GM10847 (cell line): ENCODE measurements around the gene SLC37A1.

ENCODE experiments used
- POLR2A ChIP-seq: IDR thresholded peaks from 2 replicates; pipeline ENCODE4 v1.6.1; 2011; ENCODE audit not compliant: insufficient read length; ENCODE audit errors: extremely low read depth

SLC37A1 gene

DNA sequence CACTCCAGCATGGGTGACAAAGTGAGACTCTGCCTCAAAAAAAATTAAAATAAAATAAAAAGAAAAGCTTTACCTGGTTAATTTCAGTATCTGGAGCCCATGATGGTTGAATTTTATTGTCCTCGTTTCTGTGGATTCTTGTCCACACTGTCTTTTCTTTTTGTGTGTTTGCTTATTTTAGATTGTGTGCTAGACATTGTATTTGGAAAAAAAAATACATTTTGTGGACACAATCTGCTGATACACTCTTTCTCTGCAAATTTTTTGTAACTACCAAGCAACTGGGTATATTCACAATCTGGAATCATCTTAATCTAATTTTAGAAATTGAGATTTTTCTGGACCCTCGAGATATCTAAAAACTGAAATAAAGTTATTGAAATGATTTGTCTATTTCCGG, 98.2 kb downstream of the SLC37A1 start:
- no peak for TF ChIP-seq POLR2A

DNA sequence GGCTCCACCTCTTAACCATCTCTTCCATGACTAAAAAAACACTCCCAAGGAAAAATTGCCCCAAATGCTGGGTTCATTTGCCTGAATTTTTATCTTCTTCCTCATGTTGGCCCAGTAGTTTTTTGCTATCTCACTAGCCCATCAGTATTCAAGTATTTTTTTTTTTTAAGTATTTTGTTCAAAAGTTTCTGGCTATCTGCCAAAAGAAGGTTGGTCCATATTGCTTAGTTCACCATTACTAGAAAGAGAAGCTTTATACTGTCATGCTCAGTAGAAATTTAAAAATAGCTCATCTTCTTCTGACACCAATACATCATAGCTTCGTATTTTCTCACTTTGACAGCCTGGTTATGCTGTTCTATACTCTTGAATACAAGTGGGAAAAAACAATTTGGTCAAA, 98.7 kb downstream of the SLC37A1 start:
- no peak for TF ChIP-seq POLR2A

GRCh38 chr21:42613756-42614155, 100.1 kb downstream of the SLC37A1 start:
- no peak for TF ChIP-seq POLR2A

DNA sequence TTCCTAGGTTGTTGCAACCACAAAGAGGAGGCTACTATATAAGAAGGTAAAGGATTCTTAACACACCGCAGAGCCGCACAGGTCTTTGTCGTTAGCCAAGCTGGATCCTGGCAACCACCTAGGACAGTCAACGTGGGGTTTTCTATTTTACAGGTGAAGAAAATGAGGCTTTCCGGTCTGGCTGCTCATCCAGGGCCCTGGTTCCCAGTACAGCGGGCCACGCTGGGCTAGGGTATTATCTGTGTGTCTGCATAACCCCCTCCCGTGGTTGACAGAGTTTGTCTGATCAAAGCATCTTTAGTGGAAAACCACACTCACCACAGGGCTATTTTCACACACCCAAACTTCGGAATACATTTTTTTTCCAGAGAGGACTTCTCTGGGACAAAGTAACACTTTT, 100.7 kb downstream of the SLC37A1 start:
- no peak for TF ChIP-seq POLR2A

- TF ChIP-seq POLR2A: no peak
Observed at GRCh38 chr21:42614811-42615351, 101.2 kb downstream of the SLC37A1 start.

- TF ChIP-seq POLR2A: no peak
Observed at GRCh38 chr21:42615924-42616323, 102.3 kb downstream of the SLC37A1 start.

DNA sequence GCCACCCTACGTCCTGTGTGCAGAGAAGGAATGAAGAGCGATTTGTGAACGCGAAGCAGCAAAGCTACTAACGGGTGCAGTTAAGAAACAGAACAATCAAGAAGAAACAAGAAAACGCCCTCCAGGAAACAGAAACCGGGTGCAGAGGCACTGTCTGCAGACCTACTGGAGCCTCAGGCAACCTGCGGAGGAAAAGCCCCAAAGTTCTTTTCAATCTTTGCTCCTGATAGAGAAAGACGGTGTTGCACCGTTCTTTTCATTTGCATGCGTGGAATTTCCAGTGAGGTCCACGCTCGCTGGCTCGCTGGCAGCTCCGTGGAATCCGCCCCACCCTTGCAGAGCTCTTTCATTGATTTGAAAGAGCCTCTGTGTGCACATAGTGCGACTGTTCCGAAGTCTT, 102.8 kb downstream of the SLC37A1 start:
- no peak for TF ChIP-seq POLR2A

DNA sequence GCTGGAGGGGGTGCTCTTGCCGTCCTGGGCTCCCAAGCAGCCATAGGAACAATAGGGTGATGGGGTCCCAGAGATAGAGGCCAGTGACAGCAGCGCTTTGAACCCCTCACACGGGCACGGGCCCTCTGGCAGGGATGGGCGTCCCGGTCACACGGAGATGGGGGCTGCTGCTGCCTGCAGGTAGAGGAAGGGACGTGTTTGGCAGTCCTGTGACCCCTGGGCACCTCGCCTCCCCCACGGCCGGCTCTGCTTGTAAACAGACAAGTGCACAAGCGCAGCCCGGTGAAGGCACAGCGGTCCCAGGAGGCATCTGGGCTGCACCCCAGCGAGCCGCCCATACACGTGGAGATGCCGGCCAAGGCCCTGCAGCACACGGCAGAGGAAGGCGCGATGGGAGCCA, 103.3 kb downstream of the SLC37A1 start:
- TF ChIP-seq POLR2A: no peak

DNA sequence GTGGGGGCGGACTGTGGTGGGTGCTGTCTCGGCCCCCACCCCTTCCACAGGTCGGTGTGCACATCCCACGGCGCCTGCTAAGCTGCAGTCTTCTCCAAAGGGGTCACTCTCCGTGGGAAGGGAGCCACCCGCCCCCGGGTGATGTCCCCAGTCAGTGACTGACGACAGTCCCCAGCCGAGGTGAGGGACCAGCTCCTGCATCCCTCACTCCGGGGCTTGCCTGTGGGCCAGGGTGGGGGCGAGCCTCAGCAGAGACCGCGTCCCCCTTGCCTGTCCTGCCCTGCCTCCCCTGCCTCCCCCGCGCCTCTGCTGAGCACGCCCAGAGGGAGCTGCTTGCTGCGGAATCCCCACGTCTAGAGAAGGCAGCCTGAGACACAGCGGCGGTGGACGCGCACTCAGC, 103.8 kb downstream of the SLC37A1 start:
- no peak for TF ChIP-seq POLR2A

DNA sequence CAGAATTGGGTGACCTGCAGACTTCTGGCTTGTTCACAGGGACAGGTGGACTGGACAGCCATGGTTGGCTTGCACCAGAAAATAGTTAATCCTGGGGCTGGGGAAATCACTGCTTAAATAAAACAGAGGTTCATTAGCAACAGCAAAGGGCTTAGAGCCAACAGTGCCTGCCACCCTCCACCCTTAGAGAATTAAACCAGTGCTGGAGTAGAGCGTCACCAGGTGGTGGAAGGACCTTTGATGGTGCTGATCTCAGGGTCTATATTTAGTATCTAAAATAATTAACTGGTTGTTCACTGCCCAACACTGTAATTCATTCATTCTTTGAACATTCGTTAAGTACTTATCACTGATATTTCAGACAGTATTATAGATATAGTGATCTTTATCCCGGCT, 105.1 kb downstream of the SLC37A1 start:
- TF ChIP-seq POLR2A: no peak

GRCh38 chr21:42619166-42619565, 105.5 kb downstream of the SLC37A1 start:
- no peak for TF ChIP-seq POLR2A

DNA sequence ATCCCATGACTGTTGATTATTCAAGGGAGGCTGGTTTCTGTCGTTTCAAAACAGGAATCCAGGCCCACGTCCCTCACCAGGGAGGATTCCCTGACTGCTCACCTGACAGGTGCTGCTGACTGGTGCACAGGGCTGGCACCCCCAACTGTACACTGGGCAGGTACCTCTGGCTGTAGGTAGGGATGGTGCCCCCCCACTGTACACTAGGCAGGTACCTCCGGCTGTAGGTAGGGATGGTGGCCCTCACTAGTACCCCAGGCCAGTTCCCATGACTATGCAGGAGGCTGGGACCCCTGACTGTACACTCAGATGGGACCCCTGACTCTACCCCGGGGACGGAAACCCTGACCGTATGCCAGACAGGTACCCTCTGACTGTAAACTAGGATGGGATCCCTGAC, 106.2 kb downstream of the SLC37A1 start:
- TF ChIP-seq POLR2A: no peak

DNA sequence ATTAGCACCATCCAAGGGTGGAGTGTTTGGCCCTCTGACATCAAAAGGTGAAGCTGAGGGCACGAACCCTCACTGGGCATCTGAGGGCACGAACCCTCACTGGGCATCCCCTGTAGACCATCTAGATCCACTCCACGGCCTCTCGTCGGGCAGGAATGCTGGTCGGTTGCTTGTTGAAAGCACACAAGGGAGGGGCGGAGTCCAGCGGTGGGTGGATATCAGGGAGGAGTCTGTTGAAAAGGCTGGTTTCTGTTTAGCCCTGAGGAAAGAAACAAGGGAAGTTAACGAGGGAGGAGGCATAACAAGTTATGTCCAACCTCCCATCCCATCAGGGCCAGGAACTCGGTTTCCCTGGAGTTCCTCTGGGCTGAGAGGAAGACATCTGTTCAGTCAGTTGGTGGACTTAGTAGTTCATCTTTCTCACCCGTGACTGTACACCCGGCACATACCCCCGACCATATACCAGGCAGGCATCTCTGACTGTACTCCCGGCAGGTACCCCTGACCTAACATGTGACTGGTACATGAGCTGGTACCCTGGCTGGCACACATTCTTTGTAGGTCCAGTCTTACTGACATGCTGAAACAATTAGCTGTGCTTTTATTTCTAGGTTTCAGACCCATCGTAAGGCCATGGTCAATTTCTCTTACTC, 107.6 kb downstream of the SLC37A1 start:
- TF ChIP-seq POLR2A: no peak

DNA sequence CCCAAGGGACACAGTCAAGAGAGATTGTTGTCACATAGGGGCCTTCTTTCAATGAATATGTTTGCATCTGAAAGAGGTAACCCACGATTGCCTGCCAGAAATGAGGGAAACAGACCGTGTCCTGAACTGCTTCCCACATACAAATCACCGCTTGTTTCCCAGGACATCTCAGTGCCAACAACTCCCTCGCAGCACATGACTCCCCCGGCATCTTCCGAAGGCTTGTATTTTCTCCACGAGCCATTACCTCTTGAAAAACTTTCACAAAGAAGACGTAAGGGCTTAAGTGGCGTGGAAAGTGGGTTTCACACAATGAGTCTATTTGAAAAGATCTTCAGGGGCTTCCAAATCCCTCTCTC, 108.1 kb downstream of the SLC37A1 start:
- TF ChIP-seq POLR2A: no peak

- TF ChIP-seq POLR2A: no peak
Observed at GRCh38 chr21:42622284-42622683, 108.6 kb downstream of the SLC37A1 start.

DNA sequence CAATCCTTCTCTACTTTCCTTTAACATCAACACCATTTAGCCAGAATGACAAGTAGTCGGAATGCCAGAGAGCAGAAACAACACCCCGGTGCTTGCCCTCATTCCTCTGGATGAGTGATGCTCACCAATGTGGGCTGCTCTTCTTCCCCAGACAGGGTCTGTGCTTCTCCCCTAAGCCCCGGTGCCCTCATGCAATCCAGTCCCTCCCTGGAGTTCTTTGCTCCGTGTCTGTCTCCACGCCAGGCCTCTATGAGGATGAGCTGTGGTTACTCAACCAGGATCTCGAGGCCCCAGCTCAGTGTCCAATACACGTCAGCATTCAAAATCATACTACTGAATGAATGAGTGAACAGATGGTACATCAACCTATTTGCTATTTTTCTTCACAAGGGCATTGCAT, 110.0 kb downstream of the SLC37A1 start:
- TF ChIP-seq POLR2A: no peak

DNA sequence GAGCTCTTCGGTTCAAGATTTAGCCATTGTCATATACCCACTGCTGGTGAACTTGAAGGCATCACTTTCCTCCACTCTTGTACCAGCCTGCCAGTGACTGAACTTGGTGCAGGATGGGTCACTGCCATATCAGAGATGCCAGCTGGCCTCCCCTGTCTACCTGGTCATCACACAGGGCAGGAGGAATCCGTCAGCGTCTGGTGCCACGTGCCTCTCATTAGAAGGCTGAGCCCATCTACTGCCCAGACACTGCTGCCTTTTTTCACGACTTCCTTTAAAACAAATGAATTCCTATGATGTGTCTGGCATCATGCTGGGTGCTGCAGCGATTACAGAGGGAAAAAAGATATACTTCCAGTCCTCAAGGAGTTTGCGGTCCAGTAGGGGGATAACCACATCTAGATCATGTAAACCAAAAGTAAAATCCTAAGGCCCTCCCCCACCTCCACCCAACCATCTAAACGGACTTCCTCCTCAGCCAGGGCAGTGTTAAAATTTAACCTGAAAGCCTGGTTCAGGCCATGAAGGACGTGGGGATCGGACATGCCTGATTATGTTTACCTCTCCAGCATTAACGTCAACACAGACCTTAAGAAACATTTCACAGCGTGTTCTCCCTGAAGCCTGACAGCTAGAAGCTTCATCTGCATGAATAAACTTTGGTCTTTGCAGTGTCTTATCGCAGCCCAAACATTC, 110.6 kb downstream of the SLC37A1 start:
- TF ChIP-seq POLR2A: no peak
